PC-3 (cell line): Measurements from ENCODE around the gene IGSF21.

Experiments used
- EZH2 ChIP-seq: fragments of 300-600 bp; sonication (generic); IDR thresholded peaks from one replicate; pipeline ENCODE4 v1.6.1; 2017; ENCODE audit warnings: antibody characterized with exemption, mild to moderate bottlenecking, low read length; ENCODE audit not compliant: unreplicated experiment
- TF ChIP-seq, protein P1 (sequence below): fragments of 300-600 bp; sonication (generic); conservative IDR thresholded peaks from 2 replicates; pipeline ENCODE4 v1.5.1; 2017; ENCODE audit warnings: antibody characterized with exemption, low read depth, mild to moderate bottlenecking, low read length

DNA sequence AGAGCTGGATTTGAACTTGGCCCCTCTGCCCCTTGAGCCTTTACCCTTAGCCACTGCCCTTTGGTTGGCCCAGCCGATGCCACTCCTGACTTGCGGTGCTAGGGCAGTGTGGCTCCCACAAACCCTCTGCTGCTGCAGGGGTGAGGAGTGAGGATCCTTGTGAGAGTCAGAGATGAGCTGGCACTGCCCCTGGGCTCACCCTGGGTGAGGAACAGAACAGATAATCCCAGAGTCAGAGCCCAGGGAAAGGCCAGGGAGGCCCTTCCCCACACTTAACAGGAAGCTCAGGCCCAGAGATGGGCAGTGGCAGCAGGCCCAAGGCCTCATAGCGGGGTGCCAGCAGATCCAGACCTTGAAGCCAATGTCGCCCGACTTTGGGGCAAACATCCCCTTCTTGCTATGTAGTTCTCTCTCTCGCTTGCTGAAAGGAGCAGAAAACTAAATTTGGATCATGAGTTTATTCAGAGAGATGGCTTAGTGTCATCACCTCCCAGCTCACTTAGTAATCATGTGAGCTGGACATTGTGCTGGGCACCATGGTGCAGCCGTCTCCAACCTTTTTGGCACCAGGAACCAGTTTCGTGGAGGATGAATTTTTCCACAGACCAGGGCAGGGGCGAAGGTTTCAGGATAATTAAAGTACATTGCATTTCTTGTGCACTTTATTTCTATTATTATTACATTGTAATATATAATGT lies 81.4 kb downstream of the IGSF21 start:
- TF ChIP-seq, protein P1, sequence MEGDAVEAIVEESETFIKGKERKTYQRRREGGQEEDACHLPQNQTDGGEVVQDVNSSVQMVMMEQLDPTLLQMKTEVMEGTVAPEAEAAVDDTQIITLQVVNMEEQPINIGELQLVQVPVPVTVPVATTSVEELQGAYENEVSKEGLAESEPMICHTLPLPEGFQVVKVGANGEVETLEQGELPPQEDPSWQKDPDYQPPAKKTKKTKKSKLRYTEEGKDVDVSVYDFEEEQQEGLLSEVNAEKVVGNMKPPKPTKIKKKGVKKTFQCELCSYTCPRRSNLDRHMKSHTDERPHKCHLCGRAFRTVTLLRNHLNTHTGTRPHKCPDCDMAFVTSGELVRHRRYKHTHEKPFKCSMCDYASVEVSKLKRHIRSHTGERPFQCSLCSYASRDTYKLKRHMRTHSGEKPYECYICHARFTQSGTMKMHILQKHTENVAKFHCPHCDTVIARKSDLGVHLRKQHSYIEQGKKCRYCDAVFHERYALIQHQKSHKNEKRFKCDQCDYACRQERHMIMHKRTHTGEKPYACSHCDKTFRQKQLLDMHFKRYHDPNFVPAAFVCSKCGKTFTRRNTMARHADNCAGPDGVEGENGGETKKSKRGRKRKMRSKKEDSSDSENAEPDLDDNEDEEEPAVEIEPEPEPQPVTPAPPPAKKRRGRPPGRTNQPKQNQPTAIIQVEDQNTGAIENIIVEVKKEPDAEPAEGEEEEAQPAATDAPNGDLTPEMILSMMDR, result no peak
- TF ChIP-seq EZH2, result no peak
